Lung (tissue), 12 donors: ENCODE data around the gene ATG7. TPM values are rescaled to one million over a fixed set of nuclear protein-coding genes. Genes with fewer than 3 reads are reported as not detected.

Source experiments
- ATAC-seq: fragments of 200-7000 bp; cut with Tn5 transposase; one replicate; pipeline ENCODE4 v1.9.1; 2020; ENCODE audit warnings: moderate number of reproducible peaks; ENCODE audit not compliant: insufficient read depth, low FRiP score
- DNase-seq, 3 donors: peaks; one replicate each; pipeline ENCODE4 v3.0.0-alpha.2; 2013 to 2017
- H3K27ac ChIP-seq, 2 donors: one replicate each; pipeline ENCODE4 v1.5.1; 2013; ENCODE audit warnings: mild to moderate bottlenecking in 2 of 2, moderate library complexity in 2 of 2, control low read depth in 1 of 2, inconsistent platforms in 1 of 2, low read depth in 1 of 2, low read length in 1 of 2
- H3K27me3 ChIP-seq, 3 donors: one replicate each; pipeline ENCODE4 v1.5.1; 2013; ENCODE audit warnings: low read length in 2 of 3; ENCODE audit not compliant: control insufficient read depth in 3 of 3, insufficient read depth in 3 of 3
- H3K36me3 ChIP-seq, 4 donors: one replicate each; pipeline ENCODE4 v1.5.1; 2013; ENCODE audit warnings: low read length in 4 of 4, mild to moderate bottlenecking in 1 of 4, moderate library complexity in 1 of 4; ENCODE audit not compliant: control insufficient read depth in 4 of 4, insufficient read depth in 4 of 4
- H3K4me1 ChIP-seq, 5 donors: one replicate each; pipeline ENCODE4 v1.5.1; 2013; ENCODE audit warnings: low read length in 5 of 5, mild to moderate bottlenecking in 2 of 5, moderate library complexity in 1 of 5; ENCODE audit not compliant: control insufficient read depth in 5 of 5, insufficient read depth in 5 of 5
- H3K4me3 ChIP-seq: one replicate; pipeline ENCODE4 v1.5.1; 2013; ENCODE audit warnings: mild to moderate bottlenecking, control low read depth, moderate library complexity
- H3K9ac ChIP-seq, 2 donors: one replicate each; pipeline ENCODE4 v1.5.1; 2013; ENCODE audit warnings: low read length in 2 of 2, control low read depth in 1 of 2; ENCODE audit not compliant: insufficient read depth in 1 of 2
- H3K9me3 ChIP-seq, 4 donors: one replicate each; pipeline ENCODE4 v1.5.1; 2013; ENCODE audit warnings: low read length in 3 of 4, mild to moderate bottlenecking in 1 of 4, moderate library complexity in 1 of 4; ENCODE audit not compliant: control insufficient read depth in 4 of 4, insufficient read depth in 3 of 4
- CTCF ChIP-seq: IDR thresholded peaks from 2 replicates; pipeline ENCODE4 v1.5.1; 2012; ENCODE audit warnings: mild to moderate bottlenecking; ENCODE audit errors: control extremely low read depth, extremely low read depth
- WGBS, 2 donors: extraction: QIAGEN DNeasy Blood & Tissue Kit; methylation state at CpG; one replicate each; pipeline ENCODE4 v1.1.7; 2013; 5-methylcytosine and 5-hydroxymethylcytosine counted together
- polyA plus RNA-seq, 2 donors: library from polyadenylated mRNA; stranded (reverse); fragments of 200-250 nt; gene quantifications; one replicate each; pipeline ENCODE4 v1.2.1, GENCODE V29; 2013
- total RNA-seq, 2 donors: library from RNA; depleted of rRNA in 1 of 2; stranded (reverse); fragments of >200 nt in 1 of 2; gene quantifications; one replicate each; pipeline ENCODE4 v1.2.1, GENCODE V29; 2014 to 2021
- donor health status: control.
- donor health status: control.
- donor health status: Bipolar disorder and iron deficiency.
- donor health status: healthy.
- donor health status: DM: yes; HTN: yes; CAD: no.

ATG7 gene
- total and polyA plus RNA-seq, 4 donors, result 11.2 to 72.0 (median 53.3) TPM

DNA sequence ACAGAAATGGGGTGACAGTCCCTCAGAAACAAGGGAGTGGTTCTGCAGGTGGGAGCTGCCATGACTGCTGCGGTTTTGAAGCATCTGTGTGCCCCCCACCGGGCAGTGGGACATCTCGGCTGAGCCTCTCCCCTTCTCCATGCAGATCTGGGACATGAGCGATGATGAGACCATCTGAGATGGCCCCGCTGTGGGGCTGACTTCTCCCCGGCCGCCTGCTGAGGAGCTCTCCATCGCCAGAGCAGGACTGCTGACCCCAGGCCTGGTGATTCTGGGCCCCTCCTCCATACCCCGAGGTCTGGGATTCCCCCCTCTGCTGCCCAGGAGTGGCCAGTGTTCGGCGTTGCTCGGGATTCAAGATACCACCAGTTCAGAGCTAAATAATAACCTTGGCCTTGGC lies 282.5 kb downstream of the ATG7 start:
- TF ChIP-seq CTCF, result no peak
- 94 to 97% methylated on average over 12 of the region's 12 CpGs for WGBS, 2 donors
- Histone ChIP-seq H3K4me1 (peaks cover 6 to 29% (median 13%) of the 10 kb centered on the region in 5 donors), H3K9me3 (no peaks in the 10 kb centered on the region), H3K4me3 (no peak overlapping the region), H3K36me3 (peaks cover 0 to 25% (median 21%) of the 10 kb centered on the region in 4 donors), H3K27me3 (no peaks in the 10 kb centered on the region), H3K9ac (no peak overlapping the region), H3K27ac (no peak overlapping the region)
- ATAC-seq (no peak), DNase-seq (no peak)

GRCh38 chr3:11555211-11555782 lies 283.1 kb downstream of the ATG7 start:
- Histone ChIP-seq H3K27me3 (no peaks in the 10 kb centered on the region), H3K9me3 (no peaks in the 10 kb centered on the region), H3K27ac (peak overlapping the region in 1 of 2 donors; percentile 55), H3K36me3 (peaks cover 0 to 25% (median 21%) of the 10 kb centered on the region in 4 donors), H3K9ac (no peak overlapping the region), H3K4me3 (no peak overlapping the region), H3K4me1 (peaks cover 6 to 35% (median 17%) of the 10 kb centered on the region in 5 donors)
- ATAC-seq (no peak), DNase-seq (no peak)
- WGBS, 2 donors, result 88 to 92% methylated on average over 13 of the region's 13 CpGs
- TF ChIP-seq CTCF, result no peak

GRCh38 chr3:11555881-11556633 lies 283.9 kb downstream of the ATG7 start:
- TF ChIP-seq CTCF, result no peak
- no peak overlapping the region for H3K9ac ChIP-seq
- WGBS, 2 donors, result 74 to 77% methylated on average over 23 of the region's 23 CpGs
- ATAC-seq (no peak), DNase-seq (no peak)
- H3K27ac ChIP-seq, result peak overlapping the region in 1 of 2 donors; percentile 21
- H3K27me3 ChIP-seq, result no peaks in the 10 kb centered on the region
- H3K36me3 ChIP-seq, result peaks cover 0 to 25% (median 21%) of the 10 kb centered on the region in 4 donors
- H3K9me3 ChIP-seq, result no peaks in the 10 kb centered on the region
- no peak overlapping the region for H3K4me3 ChIP-seq
- peaks cover 7 to 42% (median 17%) of the 10 kb centered on the region in 5 donors for H3K4me1 ChIP-seq
